Measurements from ENCODE around the gene MAP4K5. TPM values are rescaled to one million over a fixed set of nuclear protein-coding genes. Genes with fewer than 3 reads are reported as not detected.
"Not testable (repeated sequence)": the region's sequence is repeated elsewhere in the genome, so short reads cannot be mapped to it uniquely, and the experiment has no call there.

Gene MAP4K5
- total RNA-seq, 3 donors from 2014 or later, result 47.3 to 55.1 (median 48.5) TPM

- H3K36me3 Mint-ChIP-seq (ENCODE audit: insufficient read depth), result no peaks in the 10 kb centered on the region
- peak; percentile 18 for DNase-seq
- H3K4me3 Mint-ChIP-seq, result no peak overlapping the region
- no peaks in the 10 kb centered on the region for H3K27me3 Mint-ChIP-seq (ENCODE audit: low read depth)
- H3K9me3 Mint-ChIP-seq, result no peaks in the 10 kb centered on the region
- H3K4me1 Mint-ChIP-seq (ENCODE audit: low read depth), result peaks cover 12% of the 10 kb centered on the region
- peak; percentile 72 to 74 for ATAC-seq
Measured at GRCh38 chr14:50542941-50543418, 10.6 kb upstream of the MAP4K5 start.

- no peak for ATAC-seq
- Mint-ChIP-seq H3K4me1 (ENCODE audit: low read depth) (peaks cover 12% of the 10 kb centered on the region), H3K36me3 (ENCODE audit: insufficient read depth) (peaks cover 4% of the 10 kb centered on the region), H3K27me3 (ENCODE audit: low read depth) (no peaks in the 10 kb centered on the region), H3K4me3 (no peak overlapping the region), H3K9me3 (no peaks in the 10 kb centered on the region)
- no peak for DNase-seq
Measured at GRCh38 chr14:50541159-50541567, 8.8 kb upstream of the MAP4K5 start.

- DNase-seq (no peak), ATAC-seq (no peak)
- Mint-ChIP-seq H3K4me1 (ENCODE audit: low read depth) (peaks cover 12% of the 10 kb centered on the region), H3K27me3 (ENCODE audit: low read depth) (no peaks in the 10 kb centered on the region), H3K4me3 (no peak overlapping the region), H3K9me3 (no peaks in the 10 kb centered on the region), H3K36me3 (ENCODE audit: insufficient read depth) (peaks cover 4% of the 10 kb centered on the region)
Measured at GRCh38 chr14:50539051-50539450, 6.7 kb upstream of the MAP4K5 start.

DNA sequence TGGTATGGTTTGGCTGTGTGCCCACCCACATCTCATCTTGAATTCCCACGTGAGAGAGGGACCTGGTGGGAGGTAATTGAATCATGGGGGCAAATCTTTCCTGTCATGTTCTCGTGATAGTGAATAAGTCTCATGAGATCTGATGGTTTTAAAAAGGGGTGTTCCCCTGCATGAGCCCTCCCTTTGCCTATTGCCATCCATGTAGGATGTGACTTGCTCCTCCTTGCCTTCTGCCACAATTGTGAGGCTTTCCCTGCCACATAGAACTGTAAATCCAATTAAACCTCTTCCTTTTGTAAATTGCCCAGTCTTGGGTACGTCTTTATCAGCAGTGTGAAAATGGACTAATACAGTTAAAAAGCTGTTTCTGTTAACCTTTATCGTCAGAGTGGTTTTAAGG is 5.7 kb upstream of the MAP4K5 start:
- not testable (repeated sequence) for DNase-seq; H3K27me3 Mint-ChIP-seq (ENCODE audit: low read depth); H3K4me3 Mint-ChIP-seq; H3K9me3 Mint-ChIP-seq; ATAC-seq; H3K36me3 Mint-ChIP-seq (ENCODE audit: insufficient read depth)
- peaks cover 16% of the 10 kb centered on the region for H3K4me1 Mint-ChIP-seq (ENCODE audit: low read depth)

- DNase-seq (no peak), ATAC-seq (no peak)
- Mint-ChIP-seq H3K27me3 (ENCODE audit: low read depth) (no peaks in the 10 kb centered on the region), H3K4me1 (ENCODE audit: low read depth) (peaks cover 26% of the 10 kb centered on the region), H3K9me3 (no peaks in the 10 kb centered on the region), H3K4me3 (no peak overlapping the region), H3K36me3 (ENCODE audit: insufficient read depth) (peaks cover 4% of the 10 kb centered on the region)
Measured at GRCh38 chr14:50534997-50535396, 2.6 kb upstream of the MAP4K5 start.

DNA sequence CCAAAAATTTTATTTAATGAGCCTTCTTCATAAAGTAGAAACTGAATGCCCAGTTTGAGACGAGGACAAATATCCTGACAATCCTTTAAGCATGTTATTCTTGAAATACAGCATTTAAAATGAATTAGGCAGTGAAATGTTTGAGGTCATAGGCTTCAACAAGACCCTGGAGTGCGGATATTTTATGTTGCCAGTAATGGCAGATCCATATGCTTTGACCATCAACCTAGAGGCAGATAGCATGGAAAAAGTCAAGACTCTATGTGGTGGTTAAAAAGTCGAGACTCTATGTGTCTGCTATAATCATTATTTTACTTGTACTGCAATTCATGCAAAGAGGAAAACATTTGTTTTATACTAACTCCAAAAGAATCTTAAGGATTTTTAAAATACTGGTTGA is 2.0 kb upstream of the MAP4K5 start:
- Mint-ChIP-seq H3K9me3 (no peaks in the 10 kb centered on the region), H3K4me1 (ENCODE audit: low read depth) (peaks cover 32% of the 10 kb centered on the region), H3K27me3 (ENCODE audit: low read depth) (no peaks in the 10 kb centered on the region), H3K36me3 (ENCODE audit: insufficient read depth) (peaks cover 5% of the 10 kb centered on the region), H3K4me3 (no peak overlapping the region)
- DNase-seq (no peak), ATAC-seq (no peak)

- ATAC-seq (no peak), DNase-seq (no peak)
- Mint-ChIP-seq H3K36me3 (ENCODE audit: insufficient read depth) (peaks cover 5% of the 10 kb centered on the region), H3K27me3 (ENCODE audit: low read depth) (no peaks in the 10 kb centered on the region), H3K4me1 (ENCODE audit: low read depth) (peaks cover 38% of the 10 kb centered on the region), H3K9me3 (no peaks in the 10 kb centered on the region), H3K4me3 (no peak overlapping the region)
Measured at GRCh38 chr14:50533806-50534205, 1.4 kb upstream of the MAP4K5 start.

DNA sequence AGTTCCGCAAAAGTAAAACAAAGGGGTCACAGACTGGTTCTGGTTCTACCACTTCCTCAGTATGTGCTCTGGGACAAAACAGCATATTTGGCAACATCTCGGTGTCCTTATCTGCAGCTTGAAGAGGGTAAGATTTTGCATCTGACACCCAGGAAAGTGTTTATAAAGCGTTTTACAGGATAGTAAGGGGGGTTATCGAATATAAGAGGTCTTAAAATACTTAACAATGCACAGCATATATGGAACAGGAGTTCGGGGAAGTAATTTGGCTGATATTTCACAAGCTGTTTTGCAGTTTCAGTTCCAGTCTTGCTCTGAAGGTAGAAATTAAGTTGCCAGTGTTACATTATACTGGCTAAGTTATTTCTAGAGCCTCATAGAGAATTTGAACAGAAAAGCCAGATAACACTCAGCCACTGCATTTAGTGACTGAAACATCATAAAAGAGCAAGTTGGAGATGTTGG is 904 bp upstream of the MAP4K5 start:
- Mint-ChIP-seq H3K27me3 (ENCODE audit: low read depth) (no peaks in the 10 kb centered on the region), H3K9me3 (no peaks in the 10 kb centered on the region), H3K36me3 (ENCODE audit: insufficient read depth) (peaks cover 5% of the 10 kb centered on the region), H3K4me1 (ENCODE audit: low read depth) (peaks cover 44% of the 10 kb centered on the region), H3K4me3 (peak overlapping the region; percentile 94)
- no peak for ATAC-seq
- no peak for DNase-seq

GRCh38 chr14:50531595-50532501 is 521 bp downstream of the MAP4K5 start:
- peak; percentile 20 for DNase-seq
- Mint-ChIP-seq H3K9me3 (no peaks in the 10 kb centered on the region), H3K4me1 (ENCODE audit: low read depth) (peaks cover 48% of the 10 kb centered on the region), H3K27me3 (ENCODE audit: low read depth) (no peaks in the 10 kb centered on the region), H3K36me3 (ENCODE audit: insufficient read depth) (peaks cover 8% of the 10 kb centered on the region), H3K4me3 (peak overlapping the region; percentile 94)
- ATAC-seq, result peak; percentile 10 to 19

GRCh38 chr14:50530794-50531365 is 1.5 kb downstream of the MAP4K5 start:
- ATAC-seq (no peak), DNase-seq (no peak)
- Mint-ChIP-seq H3K4me1 (ENCODE audit: low read depth) (peaks cover 57% of the 10 kb centered on the region), H3K36me3 (ENCODE audit: insufficient read depth) (peaks cover 7% of the 10 kb centered on the region), H3K4me3 (peak overlapping the region; percentile 94), H3K27me3 (ENCODE audit: low read depth) (no peaks in the 10 kb centered on the region), H3K9me3 (no peaks in the 10 kb centered on the region)

DNA sequence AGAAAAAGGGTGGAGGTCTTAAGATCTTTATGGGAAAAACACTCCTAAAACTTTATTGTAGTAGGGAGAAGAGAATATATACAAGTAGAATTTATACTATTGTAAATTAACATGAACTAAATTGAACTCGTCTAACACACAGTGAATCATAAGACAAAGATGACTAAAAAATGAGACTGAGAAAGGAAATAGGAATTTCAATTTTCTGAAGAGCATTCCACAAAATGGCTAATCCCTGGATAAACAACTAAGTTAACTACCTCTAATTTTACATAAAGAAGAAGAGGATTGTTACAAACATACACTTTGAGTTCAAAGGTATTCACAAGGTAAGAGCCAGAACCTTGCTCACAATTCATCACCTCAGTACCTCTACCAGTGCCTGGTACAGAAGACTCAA is 2.0 kb downstream of the MAP4K5 start:
- no peak for ATAC-seq
- peak overlapping the region; percentile 94 for H3K4me3 Mint-ChIP-seq
- no peaks in the 10 kb centered on the region for H3K9me3 Mint-ChIP-seq
- DNase-seq, result no peak
- peaks cover 58% of the 10 kb centered on the region for H3K4me1 Mint-ChIP-seq (ENCODE audit: low read depth)
- H3K36me3 Mint-ChIP-seq (ENCODE audit: insufficient read depth), result peaks cover 7% of the 10 kb centered on the region
- no peaks in the 10 kb centered on the region for H3K27me3 Mint-ChIP-seq (ENCODE audit: low read depth)

DNA sequence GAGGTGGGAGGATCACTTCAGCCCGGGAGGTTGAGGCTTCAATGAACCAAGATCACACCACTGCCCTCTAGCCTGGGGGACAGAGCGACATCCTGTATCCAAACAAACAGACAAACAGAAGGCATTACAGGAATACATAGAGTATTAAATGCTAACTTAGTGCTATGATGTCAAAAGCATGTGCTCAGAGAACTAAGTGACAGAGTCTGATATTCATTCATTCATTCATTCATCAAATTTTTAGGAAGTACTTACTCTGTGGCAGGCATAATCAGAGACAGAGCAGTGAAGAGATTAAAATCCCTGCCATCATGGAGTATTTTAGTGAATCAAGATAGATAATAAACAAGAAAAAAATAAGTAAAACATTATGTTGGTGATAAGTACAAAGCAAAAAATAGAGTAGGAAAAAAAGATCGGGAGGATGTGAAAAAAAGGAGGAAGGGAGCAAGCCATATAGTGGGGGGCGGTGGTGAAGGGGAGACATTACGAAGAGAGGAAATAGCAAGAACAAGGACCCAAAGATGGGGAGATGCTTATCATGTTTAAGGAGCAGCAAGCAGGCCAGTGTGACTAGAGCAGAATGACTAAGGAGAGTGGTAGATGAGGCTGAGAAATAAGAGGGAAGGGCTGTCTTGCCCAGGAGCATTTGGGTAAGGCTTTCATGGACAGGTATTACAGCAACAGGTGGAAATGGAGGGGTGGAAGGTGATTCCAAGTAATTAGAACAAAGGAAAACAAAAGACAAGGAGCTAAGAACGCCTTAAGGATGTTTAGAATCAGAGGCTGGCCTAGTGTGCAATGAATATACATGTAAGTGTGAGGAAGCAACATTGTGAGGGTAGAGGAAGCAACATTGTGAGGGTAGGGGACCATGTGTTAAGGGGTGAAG is 2.8 kb downstream of the MAP4K5 start:
- peak overlapping the region; percentile 94 for H3K4me3 Mint-ChIP-seq
- DNase-seq, result no peak
- peaks cover 12% of the 10 kb centered on the region for H3K36me3 Mint-ChIP-seq (ENCODE audit: insufficient read depth)
- peaks cover 66% of the 10 kb centered on the region for H3K4me1 Mint-ChIP-seq (ENCODE audit: low read depth)
- H3K27me3 Mint-ChIP-seq (ENCODE audit: low read depth), result no peaks in the 10 kb centered on the region
- no peak for ATAC-seq
- no peaks in the 10 kb centered on the region for H3K9me3 Mint-ChIP-seq

DNA sequence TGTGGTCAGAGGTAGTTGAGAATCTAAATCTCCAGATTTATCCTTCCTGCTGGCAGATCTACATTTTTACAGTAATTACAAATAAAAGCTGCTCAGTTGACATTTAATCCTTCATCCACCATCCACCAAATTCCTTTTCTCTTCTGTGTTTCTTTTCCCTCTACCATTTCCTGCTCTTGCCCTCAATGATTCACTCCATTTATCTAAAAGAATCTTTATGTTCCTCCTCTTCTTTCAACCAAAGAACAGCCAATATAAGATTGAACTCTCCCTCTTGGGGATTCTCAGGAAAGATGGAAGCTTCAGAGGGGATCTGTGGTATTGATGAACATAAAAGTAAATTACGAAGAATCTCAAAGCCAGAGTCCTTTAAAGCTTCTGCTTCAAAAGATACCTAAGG is 4.4 kb downstream of the MAP4K5 start:
- H3K4me3 Mint-ChIP-seq, result no peak overlapping the region
- DNase-seq, result no peak
- H3K36me3 Mint-ChIP-seq (ENCODE audit: insufficient read depth), result peaks cover 23% of the 10 kb centered on the region
- peaks cover 76% of the 10 kb centered on the region for H3K4me1 Mint-ChIP-seq (ENCODE audit: low read depth)
- H3K9me3 Mint-ChIP-seq, result no peaks in the 10 kb centered on the region
- H3K27me3 Mint-ChIP-seq (ENCODE audit: low read depth), result no peaks in the 10 kb centered on the region
- ATAC-seq, result no peak

All from activated T-cell treated with anti-CD3 and anti-CD28 coated beads, Interleukin-2, amount 50 U/mL, for 4 hours (primary cell).